Hepatocyte (in vitro differentiated cells): Measurements from ENCODE around the gene DCXR.

Experiments
- CTCF ChIP-seq: fragments of 200-600 bp; sonication (generic); IDR thresholded peaks from 2 replicates; pipeline ENCODE4 v1.5.1; 2016; ENCODE audit warnings: antibody characterized with exemption, mild to moderate bottlenecking; ENCODE audit not compliant: poor library complexity
- EZH2 ChIP-seq: fragments of 200-600 bp; sonication (generic); IDR thresholded peaks from 2 replicates; pipeline ENCODE4 v1.6.1; 2016; ENCODE audit warnings: antibody characterized with exemption, mild to moderate bottlenecking, borderline replicate concordance

DNA sequence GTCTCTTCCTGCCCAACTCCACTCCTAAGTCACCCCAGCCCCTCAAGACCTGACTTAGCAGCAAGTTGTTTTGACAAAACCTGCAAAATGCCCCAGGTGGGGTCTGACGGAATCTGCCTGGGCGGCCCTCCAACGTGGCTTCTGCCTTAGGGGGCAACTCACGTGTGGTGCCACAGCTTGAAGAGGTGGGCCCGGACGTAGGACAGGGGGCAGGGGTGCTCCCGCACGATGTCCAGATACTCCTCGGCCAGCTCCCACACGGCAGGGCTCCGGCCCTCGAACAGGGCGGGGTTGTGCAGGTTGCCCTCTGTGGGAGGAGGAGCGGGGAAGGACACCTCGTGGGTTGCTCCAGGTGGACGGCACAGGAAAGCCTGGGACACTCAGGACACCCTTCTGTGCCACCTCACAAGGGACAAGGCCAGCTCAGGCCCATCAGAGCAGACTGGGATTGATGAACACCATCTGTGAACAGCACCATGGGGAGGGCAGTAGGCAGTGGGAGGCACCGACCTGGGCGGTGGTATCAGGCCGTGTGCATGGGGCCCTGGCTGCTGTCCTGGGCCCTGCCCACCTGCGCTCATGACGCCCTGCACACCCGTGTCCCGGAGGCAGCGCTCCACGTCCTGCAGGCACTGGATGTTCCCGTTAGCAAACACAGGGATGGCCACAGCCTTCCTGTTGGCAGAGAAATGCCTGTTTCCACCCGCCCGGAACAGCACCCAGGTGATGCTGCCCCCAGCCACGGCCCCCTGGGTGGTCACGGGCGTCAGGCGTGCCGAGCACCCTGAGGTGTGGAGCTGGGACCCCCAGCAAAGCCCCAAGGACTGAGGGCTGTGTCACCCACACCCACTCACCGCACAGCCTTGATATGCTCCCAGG is 23.8 kb upstream of the DCXR start:
- TF ChIP-seq CTCF (no peak), EZH2 (no peak)
